ENCODE measurements around the gene LRRC61.
"Not testable (repeated sequence)": the region's sequence is repeated elsewhere in the genome, so short reads cannot be mapped to it uniquely, and the experiment has no call there.

LRRC61 gene

GRCh38 chr7:150385302-150385723 is 62.2 kb downstream of the LRRC61 start:
- H2AK5ac ChIP-seq (ENCODE audit: low read length): no peak overlapping the region
- no peak overlapping the region for H3K4me3 ChIP-seq (ENCODE audit: low read depth, low read length)
- peaks cover 23 to 29% of the 10 kb centered on the region in 2 experiments for H3K36me3 ChIP-seq (ENCODE audit: control insufficient read depth in 1 of 2, insufficient read depth in 2 of 2, low read length in 2 of 2)
- H3K4me1 ChIP-seq (ENCODE audit: control insufficient read depth in 1 of 2, insufficient read depth in 2 of 2, low read length in 2 of 2): peaks cover 24 to 26% of the 10 kb centered on the region in 2 experiments
- H3K4ac ChIP-seq (ENCODE audit: low read depth, low read length): no peak overlapping the region
- no peak overlapping the region for H4K8ac ChIP-seq (ENCODE audit: low read depth, low read length)
- no peak overlapping the region for H4K91ac ChIP-seq (ENCODE audit: low read depth, low read length)
- H3K79me1 ChIP-seq (ENCODE audit: low read length): peaks cover 3% of the 10 kb centered on the region
- no peak overlapping the region for H3K4me2 ChIP-seq (ENCODE audit: low read length)
- H2BK5ac ChIP-seq (ENCODE audit: low read depth, low read length, poor library complexity): no peak overlapping the region
- WGBS (ENCODE audit: extremely low coverage, insufficient coverage, insufficient read length): no CpG with 5 or more reads among the region's 14 CpGs
- no peak overlapping the region for H3K14ac ChIP-seq (ENCODE audit: low read length)
- H4K12ac ChIP-seq (ENCODE audit: low read depth, low read length): no peak overlapping the region
- no peak overlapping the region for H2AFZ ChIP-seq (ENCODE audit: insufficient read depth, low read length, poor library complexity)
- H2BK120ac ChIP-seq (ENCODE audit: insufficient read depth, low read length, poor library complexity): no peak overlapping the region
- no peak overlapping the region for H2BK12ac ChIP-seq (ENCODE audit: low read length)
- no peak overlapping the region for H3K9ac ChIP-seq (ENCODE audit: low read length)
- H3K18ac ChIP-seq (ENCODE audit: low read length): no peak overlapping the region
- H3K27me3 ChIP-seq (ENCODE audit: insufficient read depth, low read length): no peaks in the 10 kb centered on the region
- peaks cover 2% of the 10 kb centered on the region for H3K9me3 ChIP-seq (ENCODE audit: insufficient read depth, low read depth, low read length)
- DNase-seq: no peak
- peaks cover 5% of the 10 kb centered on the region for H3K79me2 ChIP-seq (ENCODE audit: control insufficient read depth, insufficient read depth, low read length, poor library complexity)
- no peak overlapping the region for H3K23ac ChIP-seq (ENCODE audit: low read length)
- no peak overlapping the region for H3K27ac ChIP-seq (ENCODE audit: low read depth, low read length)

DNA sequence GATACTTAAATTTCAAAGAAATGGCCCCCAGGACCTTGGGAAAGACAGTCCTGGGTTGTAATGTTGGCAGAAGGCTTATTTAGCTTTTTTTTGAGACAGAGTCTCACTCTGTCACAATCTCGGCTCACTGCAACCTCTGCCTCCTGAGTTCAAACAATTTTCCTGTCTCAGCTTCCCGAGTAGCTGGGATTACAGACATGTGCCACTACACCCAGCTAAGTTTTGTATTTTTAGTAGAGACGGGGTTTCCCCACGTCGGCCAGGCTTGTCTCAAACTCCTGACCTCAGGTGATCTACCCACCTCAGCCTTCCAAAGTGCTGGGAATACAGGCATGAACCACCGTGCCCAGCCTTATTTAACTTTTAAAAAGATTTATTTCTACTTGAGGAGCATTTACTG is 62.7 kb downstream of the LRRC61 start:
- not testable (repeated sequence) for H3K79me2 ChIP-seq (ENCODE audit: control insufficient read depth, insufficient read depth, low read length, poor library complexity); H3K18ac ChIP-seq (ENCODE audit: low read length); H2BK120ac ChIP-seq (ENCODE audit: insufficient read depth, low read length, poor library complexity); H3K27ac ChIP-seq (ENCODE audit: low read depth, low read length); H4K12ac ChIP-seq (ENCODE audit: low read depth, low read length); H3K4me3 ChIP-seq (ENCODE audit: low read depth, low read length); H3K23ac ChIP-seq (ENCODE audit: low read length); H3K79me1 ChIP-seq (ENCODE audit: low read length); H2BK12ac ChIP-seq (ENCODE audit: low read length); H3K27me3 ChIP-seq (ENCODE audit: insufficient read depth, low read length); H4K91ac ChIP-seq (ENCODE audit: low read depth, low read length); H3K4ac ChIP-seq (ENCODE audit: low read depth, low read length); DNase-seq; H3K9ac ChIP-seq (ENCODE audit: low read length); H2AK5ac ChIP-seq (ENCODE audit: low read length); H3K9me3 ChIP-seq (ENCODE audit: insufficient read depth, low read depth, low read length); H2BK5ac ChIP-seq (ENCODE audit: low read depth, low read length, poor library complexity); H2AFZ ChIP-seq (ENCODE audit: insufficient read depth, low read length, poor library complexity); H3K14ac ChIP-seq (ENCODE audit: low read length); H3K4me2 ChIP-seq (ENCODE audit: low read length); H4K8ac ChIP-seq (ENCODE audit: low read depth, low read length)
- H3K4me1 ChIP-seq (ENCODE audit: control insufficient read depth in 1 of 2, insufficient read depth in 2 of 2, low read length in 2 of 2): peaks cover 22 to 24% of the 10 kb centered on the region in 2 experiments
- whole genome bisulfite sequencing (ENCODE audit: extremely low coverage, insufficient coverage, insufficient read length): no CpG with 5 or more reads among the region's 6 CpGs
- peaks cover 23 to 29% of the 10 kb centered on the region in 2 experiments for H3K36me3 ChIP-seq (ENCODE audit: control insufficient read depth in 1 of 2, insufficient read depth in 2 of 2, low read length in 2 of 2)

All from trophoblast cell (in vitro differentiated cells and primary cell).